ENCODE data around the gene LEMD2.

Gene LEMD2

GRCh38 chr6:33783781-33784520 is 5.0 kb downstream of the LEMD2 start:
- DNase-seq (ENCODE audit: extremely low read depth, insufficient read length), result no peak
- TF ChIP-seq CTCF (IDR thresholded peaks at IDR 0.05; ENCODE audit: insufficient read depth, low read length, poor library complexity, severe bottlenecking), result no peak
- Histone ChIP-seq H3K4me3 (replicated peaks; ENCODE audit: low read depth, low read length) (no peak overlapping the region), H3K36me3 (ENCODE audit: control insufficient read depth, insufficient read depth, low read length) (peaks cover 28% of the 10 kb centered on the region), H3K27me3 (replicated peaks; ENCODE audit: control insufficient read depth, insufficient read depth, low read length) (no peaks in the 10 kb centered on the region)

DNA sequence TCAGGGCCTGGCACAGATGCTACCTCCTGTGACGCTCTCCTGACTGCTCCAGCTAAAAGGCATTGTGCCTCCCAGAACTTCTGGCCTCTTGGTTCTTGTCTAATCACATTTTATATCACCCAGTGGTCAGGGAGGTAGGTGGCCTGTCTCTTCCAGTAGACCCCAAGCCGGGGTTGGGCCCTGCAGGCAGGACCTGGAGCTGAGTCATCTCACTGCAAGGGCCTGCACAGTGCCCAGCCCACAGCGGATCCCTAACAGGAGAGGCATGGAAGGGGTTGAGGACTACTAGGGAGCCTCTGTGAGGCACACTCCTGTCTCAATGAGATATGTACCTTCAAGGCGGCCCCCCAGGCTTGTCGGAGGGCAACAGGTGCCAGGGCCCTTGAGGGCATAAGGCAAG is 6.4 kb downstream of the LEMD2 start:
- no peak for DNase-seq (ENCODE audit: extremely low read depth, insufficient read length)
- Histone ChIP-seq H3K36me3 (ENCODE audit: control insufficient read depth, insufficient read depth, low read length) (peaks cover 37% of the 10 kb centered on the region), H3K4me3 (replicated peaks; ENCODE audit: low read depth, low read length) (no peak overlapping the region), H3K27me3 (replicated peaks; ENCODE audit: control insufficient read depth, insufficient read depth, low read length) (no peaks in the 10 kb centered on the region)
- TF ChIP-seq CTCF (IDR thresholded peaks at IDR 0.05; ENCODE audit: insufficient read depth, low read length, poor library complexity, severe bottlenecking), result no peak

GRCh38 chr6:33781131-33781975 is 7.6 kb downstream of the LEMD2 start:
- H3K27me3 ChIP-seq (replicated peaks; ENCODE audit: control insufficient read depth, insufficient read depth, low read length), result no peaks in the 10 kb centered on the region
- no peak for DNase-seq (ENCODE audit: extremely low read depth, insufficient read length)
- no peak overlapping the region for H3K4me3 ChIP-seq (replicated peaks; ENCODE audit: low read depth, low read length)
- TF ChIP-seq CTCF (IDR thresholded peaks at IDR 0.05; ENCODE audit: insufficient read depth, low read length, poor library complexity, severe bottlenecking), result no peak
- H3K36me3 ChIP-seq (ENCODE audit: control insufficient read depth, insufficient read depth, low read length), result peaks cover 48% of the 10 kb centered on the region

DNA sequence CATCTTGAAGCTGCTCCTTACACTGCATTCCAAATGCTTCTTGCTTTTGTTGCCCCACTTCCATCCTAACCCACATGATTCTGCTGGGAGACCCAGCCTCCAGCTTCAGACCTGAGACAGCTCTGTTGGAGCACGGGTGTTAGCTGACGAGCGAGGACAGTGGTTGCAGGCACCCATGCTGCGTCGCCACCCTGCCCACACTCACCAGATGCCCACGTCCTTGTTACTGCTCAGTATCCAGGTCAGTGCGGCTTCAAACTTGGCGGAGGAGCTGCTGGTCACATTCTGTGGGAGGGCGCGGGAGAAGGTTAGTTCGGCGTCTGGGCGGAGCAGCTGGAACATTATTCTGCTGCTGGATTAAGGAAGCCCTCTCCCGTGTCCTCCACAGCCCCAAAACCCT is 9.0 kb downstream of the LEMD2 start:
- DNase-seq (ENCODE audit: extremely low read depth, insufficient read length), result no peak
- Histone ChIP-seq H3K27me3 (replicated peaks; ENCODE audit: control insufficient read depth, insufficient read depth, low read length) (no peaks in the 10 kb centered on the region), H3K36me3 (ENCODE audit: control insufficient read depth, insufficient read depth, low read length) (peaks cover 51% of the 10 kb centered on the region), H3K4me3 (replicated peaks; ENCODE audit: low read depth, low read length) (no peak overlapping the region)
- TF ChIP-seq CTCF (IDR thresholded peaks at IDR 0.05; ENCODE audit: insufficient read depth, low read length, poor library complexity, severe bottlenecking), result no peak

- Histone ChIP-seq H3K4me3 (replicated peaks; ENCODE audit: low read depth, low read length) (no peak overlapping the region), H3K36me3 (ENCODE audit: control insufficient read depth, insufficient read depth, low read length) (peaks cover 50% of the 10 kb centered on the region), H3K27me3 (replicated peaks; ENCODE audit: control insufficient read depth, insufficient read depth, low read length) (no peaks in the 10 kb centered on the region)
- no peak for TF ChIP-seq CTCF (IDR thresholded peaks at IDR 0.05; ENCODE audit: insufficient read depth, low read length, poor library complexity, severe bottlenecking)
- no peak for DNase-seq (ENCODE audit: extremely low read depth, insufficient read length)
Observed at GRCh38 chr6:33779290-33779689, 9.6 kb downstream of the LEMD2 start.

Measured in GM06990 (cell line).